Trophoblast cell (in vitro differentiated cells and primary cell): ENCODE data around the gene YPEL5.
A peak's percentile ranks its signal among the peaks of the same experiment; 100 is the strongest.

Experiments
- DNase-seq, 2 donors: peaks; one replicate each; pipeline ENCODE4 v3.0.0-alpha.2; 2016
- H2AFZ ChIP-seq: 2 replicates; pipeline ENCODE4 v1.6.1; 2013; ENCODE audit warnings: low read length, moderate library complexity, mild to moderate bottlenecking; ENCODE audit not compliant: insufficient read depth, poor library complexity
- H2AK5ac ChIP-seq: 2 replicates; pipeline ENCODE4 v1.6.1; 2013; ENCODE audit warnings: mild to moderate bottlenecking, low read length
- H2BK120ac ChIP-seq: 2 replicates; pipeline ENCODE4 v1.6.1; 2013; ENCODE audit warnings: low read length, mild to moderate bottlenecking, moderate library complexity; ENCODE audit not compliant: insufficient read depth, poor library complexity
- H2BK12ac ChIP-seq: 2 replicates; pipeline ENCODE4 v1.6.1; 2013; ENCODE audit warnings: mild to moderate bottlenecking, low read length, moderate library complexity
- H2BK5ac ChIP-seq: 2 replicates; pipeline ENCODE4 v1.6.1; 2013; ENCODE audit warnings: low read length, low read depth, moderate library complexity, mild to moderate bottlenecking; ENCODE audit not compliant: poor library complexity
- H3K14ac ChIP-seq: 2 replicates; pipeline ENCODE4 v1.6.1; 2013; ENCODE audit warnings: mild to moderate bottlenecking, low read length
- H3K18ac ChIP-seq: 2 replicates; pipeline ENCODE4 v1.6.1; 2013; ENCODE audit warnings: mild to moderate bottlenecking, low read length
- H3K23ac ChIP-seq: 2 replicates; pipeline ENCODE4 v1.6.1; 2013; ENCODE audit warnings: low read length
- H3K27ac ChIP-seq: 2 replicates; pipeline ENCODE4 v1.5.1; 2013; ENCODE audit warnings: low read depth, mild to moderate bottlenecking, inconsistent platforms, low read length, moderate library complexity
- H3K27me3 ChIP-seq: 2 replicates; pipeline ENCODE4 v1.6.1; 2013; ENCODE audit warnings: inconsistent platforms, mild to moderate bottlenecking, low read length, moderate library complexity; ENCODE audit not compliant: insufficient read depth
- H3K36me3 ChIP-seq, 2 experiments: 1 replicate in 1 of 2; 2 replicates in 1 of 2; pipeline ENCODE4 v1.6.1; 2013; ENCODE audit warnings: low read length in 2 of 2, mild to moderate bottlenecking in 2 of 2, moderate library complexity in 1 of 2; ENCODE audit not compliant: insufficient read depth in 2 of 2, control insufficient read depth in 1 of 2
- H3K4ac ChIP-seq: 2 replicates; pipeline ENCODE4 v1.6.1; 2013; ENCODE audit warnings: low read depth, mild to moderate bottlenecking, low read length, moderate library complexity
- H3K4me1 ChIP-seq, 2 experiments: 1 replicate in 1 of 2; 2 replicates in 1 of 2; pipeline ENCODE4 v1.6.1; 2013; ENCODE audit warnings: low read length in 2 of 2, mild to moderate bottlenecking in 2 of 2, moderate library complexity in 1 of 2; ENCODE audit not compliant: insufficient read depth in 2 of 2, control insufficient read depth in 1 of 2
- H3K4me2 ChIP-seq: 2 replicates; pipeline ENCODE4 v1.6.1; 2013; ENCODE audit warnings: inconsistent platforms, mild to moderate bottlenecking, low read length, moderate library complexity
- H3K4me3 ChIP-seq: 2 replicates; pipeline ENCODE4 v1.5.1; 2013; ENCODE audit warnings: mild to moderate bottlenecking, low read depth, low read length, inconsistent platforms
- H3K79me1 ChIP-seq: one replicate; pipeline ENCODE4 v1.6.1; 2013; ENCODE audit warnings: low read length
- H3K79me2 ChIP-seq: 2 replicates; pipeline ENCODE4 v1.6.1; 2013; ENCODE audit warnings: low read length, mild to moderate bottlenecking; ENCODE audit not compliant: control insufficient read depth, insufficient read depth, poor library complexity
- H3K9ac ChIP-seq: 2 replicates; pipeline ENCODE4 v1.6.1; 2013; ENCODE audit warnings: mild to moderate bottlenecking, low read length
- H3K9me3 ChIP-seq: 2 replicates; pipeline ENCODE4 v1.6.1; 2013; ENCODE audit warnings: low read depth, mild to moderate bottlenecking, control low read depth, inconsistent platforms, low read length; ENCODE audit not compliant: insufficient read depth
- H4K12ac ChIP-seq: 2 replicates; pipeline ENCODE4 v1.6.1; 2013; ENCODE audit warnings: low read depth, mild to moderate bottlenecking, low read length, moderate library complexity
- H4K8ac ChIP-seq: 2 replicates; pipeline ENCODE4 v1.6.1; 2013; ENCODE audit warnings: low read depth, mild to moderate bottlenecking, low read length, moderate library complexity
- H4K91ac ChIP-seq: one replicate; pipeline ENCODE4 v1.6.1; 2013; ENCODE audit warnings: low read depth, mild to moderate bottlenecking, low read length, moderate library complexity
- WGBS: extraction: QIAGEN DNeasy Blood & Tissue Kit; methylation state at CpG from one replicate; pipeline ENCODE4 v1.1.7; 2013; ENCODE audit warnings: missing lambda C conversion rate; ENCODE audit not compliant: insufficient read length, insufficient coverage; ENCODE audit errors: extremely low coverage; 5-methylcytosine and 5-hydroxymethylcytosine counted together

The YPEL5 gene

DNA sequence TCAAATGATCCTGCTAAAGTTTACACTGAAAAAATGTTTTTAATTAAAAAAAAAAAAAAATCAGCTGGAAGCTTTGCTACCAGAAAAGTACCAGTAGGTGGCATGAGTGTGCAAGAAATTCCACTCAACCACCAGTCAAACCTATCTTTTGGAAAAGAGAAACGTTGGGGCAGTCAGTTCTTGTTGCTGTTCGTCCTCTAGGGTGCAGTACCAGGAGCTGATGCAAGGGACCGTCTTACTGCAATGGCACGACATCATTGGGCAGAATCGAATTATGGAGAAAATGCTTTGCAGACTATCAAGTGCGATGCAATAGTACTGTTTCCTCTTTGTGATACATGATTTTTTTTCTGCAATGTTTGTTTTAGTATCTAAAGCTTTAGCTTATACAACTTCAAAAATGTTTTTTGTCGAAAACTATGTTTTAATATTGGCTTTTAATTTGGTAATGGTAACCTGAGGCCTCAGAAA is 18.3 kb downstream of the YPEL5 start:
- Histone ChIP-seq H2BK120ac (no peak overlapping the region), H3K18ac (no peak overlapping the region), H4K91ac (no peak overlapping the region), H2AK5ac (no peak overlapping the region), H3K23ac (no peak overlapping the region), H3K14ac (no peak overlapping the region), H2BK5ac (no peak overlapping the region), H3K4me3 (no peak overlapping the region), H3K79me2 (no peaks in the 10 kb centered on the region), H4K12ac (no peak overlapping the region), H3K27ac (no peak overlapping the region), H2AFZ (no peak overlapping the region), H3K4me1 (peaks cover 0 to 3% of the 10 kb centered on the region in 2 experiments), H3K36me3 (peaks cover 4 to 6% of the 10 kb centered on the region in 2 experiments), H3K9ac (no peak overlapping the region), H3K4me2 (no peak overlapping the region), H3K4ac (no peak overlapping the region), H3K9me3 (peaks cover 3% of the 10 kb centered on the region), H4K8ac (no peak overlapping the region), H3K27me3 (no peaks in the 10 kb centered on the region), H2BK12ac (no peak overlapping the region), H3K79me1 (peaks cover 2% of the 10 kb centered on the region)
- peak; percentile 80 to 89 for DNase-seq
- WGBS, result no CpG with 5 or more reads among the region's 7 CpGs

DNA sequence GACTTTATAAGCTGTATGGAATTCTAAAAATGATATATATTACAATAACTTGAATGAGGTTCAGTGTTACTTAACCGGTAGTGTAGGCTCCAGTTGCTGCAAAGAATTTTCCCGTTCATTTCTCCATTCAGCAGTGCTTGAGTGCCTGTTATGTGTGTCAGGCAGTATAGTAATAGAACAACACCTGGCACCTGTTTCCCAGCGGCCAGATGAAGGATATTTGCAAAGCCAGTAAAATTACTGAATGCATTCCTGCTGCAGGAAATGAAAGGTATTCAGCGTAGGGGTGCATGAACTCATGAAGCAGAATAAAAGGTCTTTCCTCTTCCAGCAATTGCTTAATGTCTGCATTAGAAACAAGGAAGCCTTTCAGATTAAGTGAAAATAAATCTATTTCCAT is 18.8 kb downstream of the YPEL5 start:
- WGBS, result no CpG with 5 or more reads among the region's 4 CpGs

DNA sequence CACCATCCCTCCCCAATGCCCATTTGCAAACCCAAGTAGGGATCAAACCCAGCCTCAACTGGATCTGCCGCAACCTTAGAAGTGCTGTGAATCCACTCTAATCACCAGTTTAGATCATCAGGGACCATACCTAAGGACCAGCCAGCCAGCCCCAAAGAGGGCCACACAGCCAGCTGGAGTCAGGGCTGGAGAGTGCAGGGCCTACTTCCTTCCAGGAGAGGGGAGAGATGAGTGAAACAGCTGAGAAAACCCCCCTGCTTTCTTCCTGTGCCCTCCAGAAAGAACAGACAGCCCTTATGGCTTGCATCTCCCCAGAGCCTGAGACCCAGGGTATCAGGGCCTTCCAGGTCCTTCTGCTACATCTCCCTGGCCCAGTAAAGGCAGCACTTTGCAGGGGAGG is 25.8 kb downstream of the YPEL5 start:
- Histone ChIP-seq H3K23ac (no peak overlapping the region), H3K14ac (no peak overlapping the region), H3K4me2 (no peak overlapping the region), H3K4me3 (no peak overlapping the region), H3K4me1 (no peaks in the 10 kb centered on the region), H4K8ac (no peak overlapping the region), H2AFZ (no peak overlapping the region), H3K27me3 (no peaks in the 10 kb centered on the region), H3K4ac (no peak overlapping the region), H4K12ac (no peak overlapping the region), H4K91ac (no peak overlapping the region), H3K18ac (no peak overlapping the region), H2BK12ac (no peak overlapping the region), H3K79me2 (no peaks in the 10 kb centered on the region), H3K79me1 (no peaks in the 10 kb centered on the region), H3K27ac (no peak overlapping the region), H2BK120ac (no peak overlapping the region), H2BK5ac (no peak overlapping the region), H3K9me3 (peaks cover 2% of the 10 kb centered on the region), H2AK5ac (no peak overlapping the region), H3K9ac (no peak overlapping the region), H3K36me3 (no peaks in the 10 kb centered on the region)
- WGBS, result no CpG with 5 or more reads among the region's 1 CpG
- DNase-seq, result peak in 1 of 2 donors; percentile 6

More for the DNA sequence above, 18.8 kb downstream of the YPEL5 start:
- H2AK5ac ChIP-seq, result no peak overlapping the region
- peaks cover 2% of the 10 kb centered on the region for H3K79me1 ChIP-seq
- no peak overlapping the region for H3K4me3 ChIP-seq
- H3K14ac ChIP-seq, result no peak overlapping the region
- no peaks in the 10 kb centered on the region for H3K79me2 ChIP-seq
- no peak overlapping the region for H3K4ac ChIP-seq
- peaks cover 0 to 3% of the 10 kb centered on the region in 2 experiments for H3K4me1 ChIP-seq
- no peak overlapping the region for H2AFZ ChIP-seq
- H2BK120ac ChIP-seq, result no peak overlapping the region
- peaks cover 3 to 4% of the 10 kb centered on the region in 2 experiments for H3K36me3 ChIP-seq
- no peak overlapping the region for H3K23ac ChIP-seq
- H3K27ac ChIP-seq, result no peak overlapping the region
- no peak overlapping the region for H4K12ac ChIP-seq
- H3K9me3 ChIP-seq, result peaks cover 3% of the 10 kb centered on the region
- H4K8ac ChIP-seq, result no peak overlapping the region
- H3K27me3 ChIP-seq, result no peaks in the 10 kb centered on the region
- H3K9ac ChIP-seq, result no peak overlapping the region
- peak; percentile 74 to 92 for DNase-seq
- H2BK12ac ChIP-seq, result no peak overlapping the region
- no peak overlapping the region for H2BK5ac ChIP-seq
- no peak overlapping the region for H3K4me2 ChIP-seq
- H3K18ac ChIP-seq, result no peak overlapping the region
- no peak overlapping the region for H4K91ac ChIP-seq

DNA sequence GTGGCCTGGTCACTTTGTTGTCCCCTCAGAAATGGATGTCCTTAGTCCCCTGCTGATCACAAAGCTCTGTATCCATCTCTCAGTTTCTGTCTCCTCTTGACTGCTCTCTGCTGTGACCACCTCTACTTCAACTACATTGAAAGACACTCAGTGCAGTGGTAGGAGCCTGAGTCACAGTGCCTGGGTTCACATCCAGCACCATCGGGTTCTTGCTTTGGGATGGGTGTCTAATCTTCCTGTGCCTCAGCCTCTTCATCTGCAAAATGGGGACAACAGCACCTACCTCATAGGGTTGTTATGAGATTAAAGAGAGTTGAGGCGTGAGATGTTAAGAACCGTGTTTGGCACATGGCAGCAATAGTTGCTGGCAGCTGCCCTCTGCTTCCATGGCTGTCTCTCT is 30.6 kb downstream of the YPEL5 start:
- Histone ChIP-seq H2BK12ac (no peak overlapping the region), H4K12ac (no peak overlapping the region), H2BK120ac (no peak overlapping the region), H3K14ac (no peak overlapping the region), H4K8ac (no peak overlapping the region), H2AK5ac (no peak overlapping the region), H2AFZ (no peak overlapping the region), H3K4me2 (no peak overlapping the region), H3K18ac (no peak overlapping the region), H4K91ac (no peak overlapping the region), H3K4me3 (no peak overlapping the region), H3K9me3 (no peaks in the 10 kb centered on the region), H3K23ac (no peak overlapping the region), H3K36me3 (no peaks in the 10 kb centered on the region), H3K79me1 (no peaks in the 10 kb centered on the region), H3K27ac (no peak overlapping the region), H3K4ac (no peak overlapping the region), H3K9ac (no peak overlapping the region), H3K27me3 (no peaks in the 10 kb centered on the region), H2BK5ac (no peak overlapping the region), H3K4me1 (no peaks in the 10 kb centered on the region), H3K79me2 (no peaks in the 10 kb centered on the region)
- no CpG with 5 or more reads among the region's 3 CpGs for WGBS
- no peak for DNase-seq
